ENCODE results near the gene CACNA1B.

Gene CACNA1B

DNA sequence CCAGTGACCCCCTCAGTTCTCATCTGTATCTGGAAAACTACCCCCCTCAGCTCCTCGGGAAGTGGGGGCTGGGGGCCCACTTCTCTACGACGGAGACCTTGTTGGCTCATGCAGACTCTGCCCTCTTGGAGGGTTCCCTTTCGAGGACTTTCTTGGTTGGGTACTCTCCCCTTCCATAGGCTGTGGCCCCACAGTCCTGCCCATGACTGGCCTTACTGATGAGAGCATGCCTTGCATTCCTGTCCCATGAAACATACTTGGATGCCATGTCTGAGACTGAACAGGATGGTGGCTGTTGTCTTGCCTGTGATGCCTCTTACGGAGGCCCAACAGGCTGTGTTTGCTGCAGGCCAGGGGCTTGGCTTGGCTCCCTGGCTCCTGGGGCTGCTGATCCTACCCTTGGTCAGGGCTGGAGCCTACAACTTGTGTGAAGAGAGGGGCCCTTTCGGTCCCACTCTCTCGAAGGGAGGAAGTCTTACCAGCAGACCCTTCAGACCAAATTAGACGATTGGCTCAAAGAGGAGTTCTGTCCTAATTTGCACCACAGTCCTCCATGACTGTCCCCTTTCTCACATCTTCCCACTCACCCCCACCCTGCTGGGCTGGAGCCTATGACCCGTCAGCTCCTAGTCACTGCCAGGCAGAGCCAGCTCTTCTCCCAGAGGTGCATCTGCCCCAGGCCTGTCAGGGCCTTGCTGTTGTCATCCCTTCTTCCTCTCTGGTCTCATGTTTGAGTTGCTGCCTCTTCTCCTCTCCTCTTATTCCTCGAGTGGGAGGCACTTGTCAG is 109.9 kb downstream of the CACNA1B start:
- Histone ChIP-seq H4K20me1 (ENCODE audit: insufficient read depth, low read length) (no peaks in the 10 kb centered on the region), H3K27ac (ENCODE audit: low read length) (no peak overlapping the region), H3K4me2 (ENCODE audit: low read depth, low read length) (no peak overlapping the region), H3K9me2 (replicated peaks; ENCODE audit: insufficient read depth, low read length) (no peaks in the 10 kb centered on the region), H3F3A (ENCODE audit: insufficient read depth, low read length) (no peaks in the 10 kb centered on the region), H3K36me3 (replicated peaks; ENCODE audit: insufficient read depth, low read length) (no peaks in the 10 kb centered on the region), H2AFZ (ENCODE audit: low read length) (no peak overlapping the region), H3K27me3 (replicated peaks; ENCODE audit: insufficient read depth, low read length) (peaks cover 94% of the 10 kb centered on the region), H3K9ac (ENCODE audit: low read length) (no peak overlapping the region), H3K79me2 (ENCODE audit: low read length) (no peaks in the 10 kb centered on the region), H3K9me3 (replicated peaks; ENCODE audit: insufficient read depth, low read length) (no peaks in the 10 kb centered on the region), H3K4me3 (ENCODE audit: low read length) (no peak overlapping the region), H3K4me1 (ENCODE audit: low read length) (no peaks in the 10 kb centered on the region)
- no peak for DNase-seq
- no peak for TF ChIP-seq CTCF (IDR thresholded peaks at IDR 0.05; ENCODE audit: low read length)
- TF ChIP-seq EZH2 (optimal IDR thresholded peaks at IDR 0.05; ENCODE audit: low read depth, low read length), result no peak
- TF ChIP-seq EZH2phosphoT487 (IDR thresholded peaks at IDR 0.05; ENCODE audit: low read length), result no peak

DNA sequence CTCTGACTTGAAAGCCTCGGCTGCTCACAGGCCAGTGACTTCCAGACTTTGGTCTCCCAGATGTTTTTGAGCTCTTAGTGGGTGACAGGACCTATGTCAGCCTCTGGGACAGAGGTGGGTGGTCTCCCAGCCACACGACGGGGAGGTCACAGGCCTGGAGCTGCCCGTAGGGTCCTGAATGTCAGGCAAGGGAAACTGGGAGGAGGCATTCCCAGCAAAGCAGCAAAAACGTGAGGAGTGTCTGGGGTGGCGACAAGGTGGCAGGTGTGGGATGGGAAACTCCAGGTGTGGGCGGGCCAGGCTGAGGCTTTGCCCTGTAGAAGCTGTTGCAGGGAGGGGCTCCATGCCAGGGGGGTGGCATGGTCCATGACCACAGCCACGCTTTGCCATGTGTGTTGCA is 110.5 kb downstream of the CACNA1B start:
- no peaks in the 10 kb centered on the region for H3K79me2 ChIP-seq (ENCODE audit: low read length)
- H4K20me1 ChIP-seq (ENCODE audit: insufficient read depth, low read length), result no peaks in the 10 kb centered on the region
- H3K4me2 ChIP-seq (ENCODE audit: low read depth, low read length), result no peak overlapping the region
- no peaks in the 10 kb centered on the region for H3K36me3 ChIP-seq (replicated peaks; ENCODE audit: insufficient read depth, low read length)
- H3K9ac ChIP-seq (ENCODE audit: low read length), result no peak overlapping the region
- no peak overlapping the region for H2AFZ ChIP-seq (ENCODE audit: low read length)
- peaks cover 94% of the 10 kb centered on the region for H3K27me3 ChIP-seq (replicated peaks; ENCODE audit: insufficient read depth, low read length)
- H3F3A ChIP-seq (ENCODE audit: insufficient read depth, low read length), result no peaks in the 10 kb centered on the region
- H3K9me3 ChIP-seq (replicated peaks; ENCODE audit: insufficient read depth, low read length), result no peaks in the 10 kb centered on the region
- no peak for DNase-seq
- no peaks in the 10 kb centered on the region for H3K4me1 ChIP-seq (ENCODE audit: low read length)
- no peak overlapping the region for H3K27ac ChIP-seq (ENCODE audit: low read length)
- H3K4me3 ChIP-seq (ENCODE audit: low read length), result no peak overlapping the region
- H3K9me2 ChIP-seq (replicated peaks; ENCODE audit: insufficient read depth, low read length), result no peaks in the 10 kb centered on the region
- no peak for TF ChIP-seq EZH2phosphoT487 (IDR thresholded peaks at IDR 0.05; ENCODE audit: low read length)
- no peak for TF ChIP-seq EZH2 (optimal IDR thresholded peaks at IDR 0.05; ENCODE audit: low read depth, low read length)
- TF ChIP-seq CTCF (IDR thresholded peaks at IDR 0.05; ENCODE audit: low read length), result no peak

GRCh38 chr9:137988701-137989100 is 111.1 kb downstream of the CACNA1B start:
- Histone ChIP-seq H3F3A (ENCODE audit: insufficient read depth, low read length) (no peaks in the 10 kb centered on the region), H3K79me2 (ENCODE audit: low read length) (no peaks in the 10 kb centered on the region), H3K36me3 (replicated peaks; ENCODE audit: insufficient read depth, low read length) (no peaks in the 10 kb centered on the region), H3K9me2 (replicated peaks; ENCODE audit: insufficient read depth, low read length) (no peaks in the 10 kb centered on the region), H3K4me3 (ENCODE audit: low read length) (no peak overlapping the region), H3K4me2 (ENCODE audit: low read depth, low read length) (no peak overlapping the region), H3K27ac (ENCODE audit: low read length) (no peak overlapping the region), H2AFZ (ENCODE audit: low read length) (no peak overlapping the region), H3K27me3 (replicated peaks; ENCODE audit: insufficient read depth, low read length) (peaks cover 93% of the 10 kb centered on the region), H4K20me1 (ENCODE audit: insufficient read depth, low read length) (no peaks in the 10 kb centered on the region), H3K9ac (ENCODE audit: low read length) (no peak overlapping the region), H3K4me1 (ENCODE audit: low read length) (no peaks in the 10 kb centered on the region), H3K9me3 (replicated peaks; ENCODE audit: insufficient read depth, low read length) (no peaks in the 10 kb centered on the region)
- TF ChIP-seq EZH2phosphoT487 (IDR thresholded peaks at IDR 0.05; ENCODE audit: low read length), result no peak
- TF ChIP-seq EZH2 (optimal IDR thresholded peaks at IDR 0.05; ENCODE audit: low read depth, low read length), result no peak
- TF ChIP-seq CTCF (IDR thresholded peaks at IDR 0.05; ENCODE audit: low read length), result no peak
- no peak for DNase-seq
